T47D (cell line): Measurements from ENCODE around the gene UPP2.
A peak's percentile ranks its signal among the peaks of the same experiment; 100 is the strongest.

Experiments
- DNase-seq, 2 experiments: peaks; one replicate each; pipeline versions ENCODE4 v3.0.0 to v3.0.0-alpha.2; 2011 to 2012; ENCODE audit warnings: low read depth in 1 of 2, low spot score in 1 of 2
- JUND ChIP-seq: IDR thresholded peaks from 2 replicates; pipeline ENCODE4 v1.6.1; 2012; ENCODE audit warnings: low read depth
- in situ Hi-C: cut with HindIII; loops from 2 replicates; pipeline ENCODE4 v1.10.0; 2016; ENCODE audit warnings: low sequenced_read_pairs, low pct_unique_long_range_greater_than_20kb

UPP2 gene

GRCh38 chr2:158131919-158132566 is 30.4 kb downstream of the UPP2 start:
- DNase-seq: peak in 1 of 2 experiments; percentile 58
- no peak for TF ChIP-seq JUND
- in situ Hi-C loops: no loop called here

GRCh38 chr2:158134055-158134454 is 32.4 kb downstream of the UPP2 start:
- TF ChIP-seq JUND: no peak
- no peak for DNase-seq
- in situ Hi-C loops: no loop called here

- in situ Hi-C loops: no loop called here
Observed at GRCh38 chr2:158134655-158135054, 33.0 kb downstream of the UPP2 start.

GRCh38 chr2:158135096-158135495 is 33.4 kb downstream of the UPP2 start:
- in situ Hi-C loops: no loop called here
- no peak for TF ChIP-seq JUND
- no peak for DNase-seq

More at GRCh38 chr2:158134655-158135054, 33.0 kb downstream of the UPP2 start:
- no peak for DNase-seq
- TF ChIP-seq JUND: no peak

- in situ Hi-C loops: no loop called here
- no peak for TF ChIP-seq JUND
- no peak for DNase-seq
Observed at GRCh38 chr2:158138255-158138654, 36.6 kb downstream of the UPP2 start.

- no peak for TF ChIP-seq JUND
- no peak for DNase-seq
- in situ Hi-C loops: no loop called here
Observed at GRCh38 chr2:158140201-158140600, 38.5 kb downstream of the UPP2 start.

- TF ChIP-seq JUND: no peak
- in situ Hi-C loops: no loop called here
- DNase-seq: no peak
Observed at GRCh38 chr2:158142165-158142564, 40.5 kb downstream of the UPP2 start.

GRCh38 chr2:158142568-158143332 is 41.1 kb downstream of the UPP2 start:
- DNase-seq: no peak
- TF ChIP-seq JUND: no peak

GRCh38 chr2:158143703-158144360 is 42.2 kb downstream of the UPP2 start:
- TF ChIP-seq JUND: no peak
- in situ Hi-C loops: no loop called here
- no peak for DNase-seq

More at GRCh38 chr2:158142568-158143332, 41.1 kb downstream of the UPP2 start:
- in situ Hi-C loops: no loop called here

- in situ Hi-C loops: no loop called here
- DNase-seq: no peak
Observed at GRCh38 chr2:158144914-158145625, 43.4 kb downstream of the UPP2 start.

GRCh38 chr2:158153270-158154015 is 51.8 kb downstream of the UPP2 start:
- no peak for TF ChIP-seq JUND
- in situ Hi-C loops: no loop called here
- DNase-seq: no peak

More at GRCh38 chr2:158144914-158145625, 43.4 kb downstream of the UPP2 start:
- TF ChIP-seq JUND: no peak

GRCh38 chr2:158154596-158154995 is 52.9 kb downstream of the UPP2 start:
- DNase-seq: no peak
- no peak for TF ChIP-seq JUND
- in situ Hi-C loops: no loop called here
